HG03097 (cell line): Measurements from ENCODE around the gene ZNF574.

Experiments used
- ATAC-seq: cut with Tn5 transposase; IDR thresholded peaks from one replicate; pipeline ENCODE4 v1.9.1; 2021; ENCODE audit not compliant: unreplicated experiment, low FRiP score

ZNF574 gene

GRCh38 chr19:42121036-42121621 is 45.2 kb downstream of the ZNF574 start:
- no peak for ATAC-seq

GRCh38 chr19:42121656-42122069 is 45.7 kb downstream of the ZNF574 start:
- no peak for ATAC-seq

GRCh38 chr19:42122691-42123607 is 47.0 kb downstream of the ZNF574 start:
- ATAC-seq = no peak

- no peak for ATAC-seq
These were observed 47.8 kb downstream of the ZNF574 start for GRCh38 chr19:42123765-42124164.

GRCh38 chr19:42124386-42124901 is 48.5 kb downstream of the ZNF574 start:
- ATAC-seq = no peak

- ATAC-seq = no peak
These were observed 49.6 kb downstream of the ZNF574 start for GRCh38 chr19:42125536-42125935.

- ATAC-seq = no peak
These were observed 50.6 kb downstream of the ZNF574 start for GRCh38 chr19:42126574-42126973.

- ATAC-seq = peak; percentile 47
These were observed 53.7 kb downstream of the ZNF574 start for GRCh38 chr19:42129399-42130253.

GRCh38 chr19:42130254-42130573 is 54.2 kb downstream of the ZNF574 start:
- ATAC-seq = no peak
